NCI-H446 (cell line): ENCODE results near the gene ADCYAP1R1.
"Not testable (repeated sequence)": the region's sequence is repeated elsewhere in the genome, so short reads cannot be mapped to it uniquely, and the experiment has no call there.

ENCODE experiments used
- DNase-seq, 2 experiments: peaks; one replicate each; lab custom pipeline; 2025; lab: John Stamatoyannopoulos, UW

Gene ADCYAP1R1

DNA sequence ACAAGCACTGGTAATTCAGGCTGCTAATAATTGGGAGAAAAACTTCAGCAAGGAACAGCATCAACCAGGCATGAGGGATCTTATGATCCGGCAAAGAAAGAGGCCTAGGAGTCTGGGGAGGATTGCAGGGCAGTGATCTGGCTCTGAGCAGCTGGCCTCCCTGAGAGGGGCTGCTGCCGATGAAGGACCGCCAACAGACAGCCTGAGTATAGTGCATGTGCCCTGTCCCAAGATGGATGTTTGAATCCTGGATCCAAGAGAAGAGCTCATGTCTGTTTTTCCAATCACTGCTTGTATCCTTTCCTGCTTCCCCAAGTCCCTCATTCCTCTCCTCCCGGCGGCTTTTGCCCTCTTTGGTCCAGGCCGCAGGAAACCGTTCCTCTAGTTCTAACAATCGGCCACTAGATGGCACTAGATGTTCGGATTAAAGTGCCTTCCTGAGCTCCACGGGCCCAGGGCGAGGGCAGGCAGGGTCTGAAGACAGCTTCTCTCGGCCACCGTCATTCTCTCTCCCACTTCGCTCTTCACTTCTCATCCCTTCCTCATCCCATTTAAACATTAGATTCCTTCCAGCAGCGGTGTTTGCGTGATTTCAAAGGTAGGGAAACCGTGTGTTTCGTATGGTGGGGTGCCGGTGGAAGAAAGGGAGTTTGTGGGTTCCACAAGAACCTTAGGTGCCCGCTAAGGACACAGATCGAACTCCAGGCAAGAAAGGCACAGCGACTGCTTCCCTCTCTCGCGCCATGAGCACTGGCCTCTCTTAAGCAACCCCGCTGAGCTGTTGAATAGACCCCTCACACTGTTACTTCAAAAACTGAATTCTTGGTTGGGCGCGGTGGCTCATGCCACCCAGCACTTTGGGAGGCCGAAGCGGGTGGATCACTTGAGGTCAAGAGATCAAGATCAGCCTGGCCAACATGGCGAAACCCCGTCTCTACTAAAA lies 82.4 kb downstream of the ADCYAP1R1 start:
- peak; percentile 80 to 93 for DNase-seq

DNA sequence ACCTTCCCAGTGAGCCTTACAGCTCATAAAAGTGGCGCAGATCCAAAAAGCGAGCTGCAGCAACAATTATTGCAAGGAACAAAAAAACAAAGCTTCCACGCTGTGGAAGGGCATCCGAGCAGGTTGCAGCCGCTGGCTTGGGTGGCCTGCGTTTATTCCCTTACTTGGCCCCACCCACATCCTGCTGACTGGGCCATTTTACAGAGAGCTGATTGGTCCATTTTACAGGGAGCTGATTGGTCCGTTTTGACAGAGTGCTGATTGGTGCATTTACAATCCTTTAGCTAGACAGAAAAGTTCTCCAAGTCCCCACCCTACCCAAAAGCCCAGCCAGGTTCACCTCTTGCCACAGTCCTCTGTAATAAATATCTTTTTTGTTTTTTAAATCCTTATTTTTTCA lies 85.1 kb downstream of the ADCYAP1R1 start:
- no peak for DNase-seq

DNA sequence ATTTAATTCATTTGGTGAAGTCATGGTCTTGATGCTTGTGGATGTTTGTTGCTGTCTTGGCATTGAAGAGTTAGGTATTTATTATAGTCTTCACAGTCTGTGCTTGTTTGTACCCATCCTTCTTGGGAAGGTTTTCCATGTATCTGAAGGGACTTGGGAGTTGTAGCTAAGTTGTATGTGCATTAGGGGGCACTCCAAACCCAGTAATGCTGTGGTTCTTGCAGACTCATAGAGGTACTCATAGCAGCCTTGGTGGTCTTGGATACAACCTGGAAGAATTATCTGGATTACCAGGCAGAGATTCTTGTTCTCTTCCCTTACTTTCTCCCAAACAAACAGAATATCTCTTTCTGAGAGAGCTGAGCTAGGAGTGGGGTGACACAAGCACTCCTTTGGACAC lies 93.2 kb downstream of the ADCYAP1R1 start:
- DNase-seq: peak; percentile 29 to 53

DNA sequence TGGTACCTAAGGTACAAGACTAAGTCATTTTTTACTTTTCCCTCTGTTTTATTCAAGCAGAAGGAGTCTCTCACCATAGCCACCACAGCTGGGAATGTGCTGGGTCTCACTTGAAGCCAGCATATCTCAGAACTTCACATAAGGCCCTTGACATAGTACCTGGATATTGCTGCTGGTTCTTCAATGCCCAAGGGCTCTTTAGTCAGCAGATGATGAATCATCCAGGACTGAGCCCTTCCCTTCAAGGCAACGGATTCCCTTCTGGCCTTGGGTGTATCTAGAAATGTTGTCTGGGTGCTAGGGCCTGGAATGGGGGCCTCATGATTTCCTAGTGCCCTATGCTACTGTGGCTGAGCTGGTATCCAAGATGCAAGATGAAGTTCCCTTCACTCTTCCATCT lies 93.9 kb downstream of the ADCYAP1R1 start:
- no peak for DNase-seq

DNA sequence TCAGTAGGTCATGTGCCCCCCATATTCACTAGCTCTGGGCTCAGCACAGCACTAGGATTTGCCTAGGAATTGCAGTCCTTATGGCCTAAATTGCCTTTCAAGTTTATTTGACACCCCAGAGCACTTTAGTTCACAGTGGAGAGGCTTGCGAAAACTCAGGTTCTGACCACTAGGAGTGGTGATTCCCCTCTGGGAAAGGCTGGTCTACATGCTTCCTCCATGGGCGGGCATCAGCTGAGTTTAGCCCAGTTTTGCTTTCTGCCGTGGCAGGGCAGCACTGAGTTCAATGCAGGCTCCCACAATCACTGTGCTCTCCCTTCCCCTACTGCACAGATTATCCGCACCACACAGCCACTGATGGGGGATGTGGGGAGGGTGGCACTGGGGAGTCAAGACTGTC lies 94.4 kb downstream of the ADCYAP1R1 start:
- no peak for DNase-seq

DNA sequence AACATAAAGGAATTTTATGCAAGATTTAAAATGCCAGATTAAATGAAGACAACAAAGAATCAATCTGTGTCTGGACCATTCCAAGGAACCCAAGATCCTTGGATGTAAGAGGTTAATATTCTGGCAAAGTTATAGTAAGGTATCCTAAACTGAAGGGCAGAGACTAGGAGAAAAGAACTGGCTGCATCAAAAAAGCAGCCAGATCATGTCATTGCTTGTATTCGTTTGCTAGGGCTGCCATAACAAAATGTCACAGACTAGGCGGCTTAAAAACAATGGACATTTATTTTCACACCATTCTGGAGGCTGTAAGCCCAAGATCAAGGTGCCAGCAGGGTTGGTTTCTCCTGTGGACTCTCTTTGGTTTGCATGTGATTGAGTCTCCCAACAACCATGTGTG lies 99.7 kb downstream of the ADCYAP1R1 start:
- no peak for DNase-seq

DNA sequence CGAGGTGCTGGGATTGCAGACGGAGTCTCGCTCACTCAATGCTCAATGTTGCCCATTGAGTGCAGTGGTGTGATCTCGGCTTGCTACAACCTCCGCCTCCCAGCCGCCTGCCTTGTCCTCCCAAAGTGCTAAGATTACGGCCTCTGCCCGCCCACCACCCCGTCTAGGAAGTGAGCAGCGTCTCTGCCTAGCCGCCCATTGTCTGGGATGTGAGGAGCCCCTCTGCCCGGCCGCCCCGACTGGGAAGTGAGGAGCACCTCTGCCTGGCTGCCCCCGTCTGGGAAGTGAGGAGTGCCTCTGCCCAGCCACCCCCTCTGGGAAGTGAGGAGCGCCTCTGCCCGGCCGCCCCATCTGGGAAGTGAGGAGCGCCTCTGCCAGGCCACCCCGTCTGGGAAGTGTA lies 101.2 kb downstream of the ADCYAP1R1 start:
- not testable (repeated sequence) for DNase-seq

DNA sequence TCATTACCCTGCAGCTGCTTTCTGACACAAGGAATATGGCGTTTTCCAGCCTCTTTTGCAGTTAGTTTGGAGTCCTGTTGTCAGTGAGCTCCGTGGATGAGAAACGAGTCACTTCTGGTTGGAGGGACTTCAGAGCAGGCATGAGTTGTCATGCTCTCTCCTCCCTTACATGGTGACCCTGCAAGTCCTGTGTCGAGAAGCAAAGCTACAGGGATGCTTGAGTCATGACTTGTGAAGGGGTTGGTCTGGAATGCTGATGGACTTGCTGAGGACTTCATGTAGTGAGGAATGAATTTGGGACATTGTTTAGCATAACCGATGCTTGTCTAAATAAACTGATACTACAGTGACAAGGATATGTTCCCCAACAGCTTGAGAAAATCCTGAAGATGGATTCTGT lies 108.8 kb downstream of the ADCYAP1R1 start:
- DNase-seq: no peak
